ENCODE data around the gene KRR1. TPM values are rescaled to one million over a fixed set of nuclear protein-coding genes. Genes with fewer than 3 reads are reported as not detected.

The KRR1 gene
- total RNA-seq, 1 donor from 2014 or later, result 57.7 TPM

GRCh38 chr12:75539889-75540288, 28.5 kb upstream of the KRR1 start:
- Mint-ChIP-seq H3K9me3 (ENCODE audit: unreplicated experiment) (no peaks in the 10 kb centered on the region), H3K27ac (ENCODE audit: unreplicated experiment) (no peak overlapping the region), H3K36me3 (ENCODE audit: unreplicated experiment) (no peaks in the 10 kb centered on the region), H3K4me3 (ENCODE audit: unreplicated experiment) (no peak overlapping the region), H3K4me1 (ENCODE audit: low read depth, unreplicated experiment) (peaks cover 3% of the 10 kb centered on the region), H3K27me3 (ENCODE audit: unreplicated experiment) (no peaks in the 10 kb centered on the region)
- no peak for DNase-seq
- no peak for TF ChIP-seq CTCF (IDR thresholded peaks at IDR 0.05; ENCODE audit: partially characterized antibody, unreplicated experiment)

GRCh38 chr12:75533239-75533638, 21.8 kb upstream of the KRR1 start:
- Mint-ChIP-seq H3K4me1 (ENCODE audit: low read depth, unreplicated experiment) (peaks cover 23% of the 10 kb centered on the region), H3K27me3 (ENCODE audit: unreplicated experiment) (no peaks in the 10 kb centered on the region), H3K36me3 (ENCODE audit: unreplicated experiment) (no peaks in the 10 kb centered on the region), H3K4me3 (ENCODE audit: unreplicated experiment) (no peak overlapping the region), H3K9me3 (ENCODE audit: unreplicated experiment) (no peaks in the 10 kb centered on the region), H3K27ac (ENCODE audit: unreplicated experiment) (no peak overlapping the region)
- no peak for TF ChIP-seq CTCF (IDR thresholded peaks at IDR 0.05; ENCODE audit: partially characterized antibody, unreplicated experiment)
- DNase-seq, result no peak

- Mint-ChIP-seq H3K36me3 (ENCODE audit: unreplicated experiment) (no peaks in the 10 kb centered on the region), H3K4me1 (ENCODE audit: low read depth, unreplicated experiment) (peaks cover 42% of the 10 kb centered on the region), H3K4me3 (ENCODE audit: unreplicated experiment) (no peak overlapping the region), H3K27me3 (ENCODE audit: unreplicated experiment) (peaks cover 4% of the 10 kb centered on the region), H3K9me3 (ENCODE audit: unreplicated experiment) (peaks cover 8% of the 10 kb centered on the region), H3K27ac (ENCODE audit: unreplicated experiment) (no peak overlapping the region)
- no peak for DNase-seq
- no peak for TF ChIP-seq CTCF (IDR thresholded peaks at IDR 0.05; ENCODE audit: partially characterized antibody, unreplicated experiment)
Measured at GRCh38 chr12:75529826-75530225, 18.4 kb upstream of the KRR1 start.

- Mint-ChIP-seq H3K27ac (ENCODE audit: unreplicated experiment) (no peak overlapping the region), H3K4me3 (ENCODE audit: unreplicated experiment) (no peak overlapping the region), H3K4me1 (ENCODE audit: low read depth, unreplicated experiment) (peaks cover 39% of the 10 kb centered on the region), H3K36me3 (ENCODE audit: unreplicated experiment) (no peaks in the 10 kb centered on the region), H3K27me3 (ENCODE audit: unreplicated experiment) (peaks cover 4% of the 10 kb centered on the region), H3K9me3 (ENCODE audit: unreplicated experiment) (peaks cover 8% of the 10 kb centered on the region)
- no peak for DNase-seq
- TF ChIP-seq CTCF (IDR thresholded peaks at IDR 0.05; ENCODE audit: partially characterized antibody, unreplicated experiment), result no peak
Measured at GRCh38 chr12:75529316-75529715, 17.9 kb upstream of the KRR1 start.

- H3K4me3 Mint-ChIP-seq (ENCODE audit: unreplicated experiment), result no peak overlapping the region
- peaks cover 3% of the 10 kb centered on the region for H3K36me3 Mint-ChIP-seq (ENCODE audit: unreplicated experiment)
- DNase-seq, result no peak
- no peak for TF ChIP-seq CTCF (IDR thresholded peaks at IDR 0.05; ENCODE audit: partially characterized antibody, unreplicated experiment)
- H3K9me3 Mint-ChIP-seq (ENCODE audit: unreplicated experiment), result peaks cover 11% of the 10 kb centered on the region
- H3K4me1 Mint-ChIP-seq (ENCODE audit: low read depth, unreplicated experiment), result peaks cover 39% of the 10 kb centered on the region
- H3K27me3 Mint-ChIP-seq (ENCODE audit: unreplicated experiment), result peaks cover 4% of the 10 kb centered on the region
- peak overlapping the region; percentile 87 for H3K27ac Mint-ChIP-seq (ENCODE audit: unreplicated experiment)
Measured at GRCh38 chr12:75528692-75529091, 17.3 kb upstream of the KRR1 start.
